Endothelial cell of umbilical vein (primary cell): ENCODE results near the gene ARSD. TPM values are rescaled to one million over a fixed set of nuclear protein-coding genes. Genes with fewer than 3 reads are reported as not detected.

Source experiments
- BruUV-seq: library from RNA; stranded (reverse); fragments of 400-500 nt; replicated peaks from 2 replicates; lab custom pipeline; 2021; lab: Mats Ljungman, UMichigan
- CTCF ChIA-PET: fragments of 300-600, 350-600 bp; sonication (Branson Sonifier 250); formaldehyde crosslinking; loops from one replicate; lab custom pipeline; 2021; ENCODE audit warnings: antibody characterized with exemption, inconsistent platforms; lab: Charles Lee
- POLR2A ChIA-PET: fragments of 300-600, 350-600 bp; sonication (Branson Sonifier 250); formaldehyde crosslinking; loops from one replicate; lab custom pipeline; 2021; ENCODE audit warnings: antibody characterized with exemption, inconsistent platforms; lab: Charles Lee
- DNase-seq: peaks from one replicate; pipeline ENCODE4 v3.0.0-alpha.2; 2011; ENCODE audit warnings: low read depth, low spot score
- FAIRE-seq: peaks from 2 replicates; lab custom pipeline; 2011; peaks lifted over from hg19 to GRCh38; lab: Jason Lieb, UNC
- H2AFZ ChIP-seq: 2 replicates; pipeline ENCODE4 v1.6.0; 2012; ENCODE audit warnings: low read depth, low read length, control low read depth, inconsistent platforms
- H3K27ac ChIP-seq: 2 replicates; pipeline ENCODE4 v1.5.1; 2011; ENCODE audit warnings: low read depth, mild to moderate bottlenecking, control low read depth, low read length, moderate library complexity; ENCODE audit not compliant: insufficient read depth
- H3K27me3 ChIP-seq, 2 experiments: 2 replicates each; pipeline versions ENCODE4 v1.6.0 to v1.6.1; 2011; ENCODE audit warnings: low read length in 2 of 2, mixed read lengths in 1 of 2; ENCODE audit not compliant: control insufficient read depth in 2 of 2, insufficient read depth in 2 of 2
- H3K36me3 ChIP-seq, 2 experiments: 2 replicates in 1 of 2; 3 replicates in 1 of 2; pipeline ENCODE4 v1.5.1; 2011; ENCODE audit warnings: low read length in 2 of 2, mild to moderate bottlenecking in 1 of 2, moderate library complexity in 1 of 2; ENCODE audit not compliant: control insufficient read depth in 2 of 2, insufficient read depth in 2 of 2; ENCODE audit errors: extremely low read depth in 1 of 2
- H3K4me1 ChIP-seq: 3 replicates; pipeline ENCODE4 v1.5.1; 2011; ENCODE audit warnings: mild to moderate bottlenecking, low read length; ENCODE audit not compliant: control insufficient read depth, insufficient read depth; ENCODE audit errors: extremely low read depth
- H3K4me2 ChIP-seq: 2 replicates; pipeline ENCODE4 v1.6.1; 2011; ENCODE audit warnings: low read length, control low read depth, mixed read lengths; ENCODE audit not compliant: insufficient read depth
- H3K4me3 ChIP-seq, 3 experiments: fragments of 200-600 bp in 1 of 3; sonication (generic), shearing (Covaris generic) in 1 of 3; replicated peaks in 1 of 3; 2 replicates each; pipeline ENCODE4 v1.5.1; 2011 to 2016; ENCODE audit warnings: control low read depth in 3 of 3, low read length in 3 of 3, mild to moderate bottlenecking in 2 of 3, inconsistent platforms in 1 of 3, low read depth in 1 of 3, moderate library complexity in 1 of 3; ENCODE audit not compliant: insufficient read depth in 1 of 3
- H3K79me2 ChIP-seq: 2 replicates; pipeline ENCODE4 v1.6.0; 2012; ENCODE audit warnings: low read length, inconsistent platforms; ENCODE audit not compliant: control insufficient read depth, insufficient read depth
- H3K9ac ChIP-seq: replicated peaks from 2 replicates; pipeline ENCODE3; 2011; ENCODE audit warnings: low read length, control low read depth; ENCODE audit not compliant: insufficient read depth; ENCODE audit errors: extremely low read depth
- H3K9me1 ChIP-seq: replicated peaks from 3 replicates; pipeline ENCODE4 v1.6.0; 2011; ENCODE audit warnings: mild to moderate bottlenecking, low read length; ENCODE audit not compliant: control insufficient read depth, insufficient read depth; ENCODE audit errors: extremely low read depth
- H3K9me3 ChIP-seq: replicated peaks from 2 replicates; pipeline ENCODE4 v1.5.1; 2012; ENCODE audit warnings: low read length, inconsistent platforms; ENCODE audit not compliant: control insufficient read depth, insufficient read depth
- H4K20me1 ChIP-seq: replicated peaks from 2 replicates; pipeline ENCODE3; 2011; ENCODE audit warnings: mild to moderate bottlenecking, low read length; ENCODE audit not compliant: control insufficient read depth, insufficient read depth; ENCODE audit errors: extremely low read depth
- EZH2 ChIP-seq: IDR thresholded peaks from 2 replicates; pipeline ENCODE4 v1.6.1; 2012; ENCODE audit warnings: borderline replicate concordance, low read depth, mild to moderate bottlenecking, moderate library complexity, low read length, inconsistent platforms; ENCODE audit not compliant: severe bottlenecking
- FOS ChIP-seq: IDR thresholded peaks from 2 replicates; pipeline ENCODE4 v1.6.1; 2011; ENCODE audit warnings: mild to moderate bottlenecking, low read length, moderate library complexity, borderline replicate concordance; ENCODE audit not compliant: insufficient read depth
- GATA2 ChIP-seq: IDR thresholded peaks from 2 replicates; pipeline ENCODE4 v1.7.0; 2011; ENCODE audit warnings: low read depth, mild to moderate bottlenecking, moderate library complexity, mixed read lengths, low read length; ENCODE audit not compliant: insufficient read length, insufficient read depth
- JUN ChIP-seq: IDR thresholded peaks from 2 replicates; pipeline ENCODE4 v1.6.1; 2011; ENCODE audit warnings: borderline replicate concordance, low read depth; ENCODE audit not compliant: insufficient read length, insufficient read depth
- MYC ChIP-seq: IDR thresholded peaks from one replicate; pipeline ENCODE4 v1.6.1; 2011; ENCODE audit warnings: mild to moderate bottlenecking, low read depth, low read length
- POLR2A ChIP-seq: IDR thresholded peaks from 2 replicates; pipeline ENCODE4 v1.6.1; 2012; ENCODE audit warnings: low read depth, mild to moderate bottlenecking, control low read depth, low read length
- POLR2AphosphoS5 ChIP-seq: IDR thresholded peaks from 2 replicates; pipeline ENCODE4 v1.6.1; 2012; ENCODE audit warnings: low read depth, mild to moderate bottlenecking, control low read depth, low read length, moderate library complexity; ENCODE audit not compliant: insufficient read depth
- dilution Hi-C: fragments of 300-500 bp; cut with MboI; formaldehyde crosslinking; loops from one replicate; pipeline ENCODE4 v1.15.0; 2019; ENCODE audit warnings: low sequenced_read_pairs; ENCODE audit not compliant: extremely low pct_ligation_motif_present
- intact Hi-C: fragments of 100-400 bp; cut with micrococcal nuclease; formaldehyde crosslinking; loops from one replicate; pipeline ENCODE4 v1.10.0; 2022
- polyA plus RNA-seq, 4 experiments: library from polyadenylated mRNA; depleted of rRNA in 3 of 4; stranded (reverse) in 3 of 4; unstranded in 1 of 4; fragments of >200 nt; gene quantifications; 2 replicates each; pipeline versions ENCODE4 v1.2.1 to v1.2.3, GENCODE V29; 2011 to 2012; ENCODE audit warnings: missing spikeins in 1 of 4
- total RNA-seq: library from RNA; stranded (reverse); gene quantifications from 2 replicates; pipeline ENCODE4 v1.2.3, GENCODE V29; 2021
- TF ChIP-seq, protein P1 (sequence below): IDR thresholded peaks from 2 replicates; pipeline ENCODE4 v1.6.1; 2011; ENCODE audit not compliant: insufficient read depth, insufficient read length
- TF ChIP-seq, protein P2 (sequence below), 2 donors: IDR thresholded peaks; 1 replicate in 1 of 2; 2 replicates in 1 of 2; pipeline ENCODE4 v1.5.1; 2011; ENCODE audit warnings: low read length in 2 of 2, mild to moderate bottlenecking in 2 of 2, moderate library complexity in 2 of 2, control low read depth in 1 of 2, inconsistent platforms in 1 of 2, low read depth in 1 of 2; ENCODE audit not compliant: insufficient read depth in 1 of 2; ENCODE audit errors: extremely low read depth in 1 of 2

The ARSD gene
- total and polyA plus RNA-seq, 2 donors (not counting 3 experiments of a cell fraction or from before 2014, with no cell fraction given): 15.5 to 18.6 TPM

DNA sequence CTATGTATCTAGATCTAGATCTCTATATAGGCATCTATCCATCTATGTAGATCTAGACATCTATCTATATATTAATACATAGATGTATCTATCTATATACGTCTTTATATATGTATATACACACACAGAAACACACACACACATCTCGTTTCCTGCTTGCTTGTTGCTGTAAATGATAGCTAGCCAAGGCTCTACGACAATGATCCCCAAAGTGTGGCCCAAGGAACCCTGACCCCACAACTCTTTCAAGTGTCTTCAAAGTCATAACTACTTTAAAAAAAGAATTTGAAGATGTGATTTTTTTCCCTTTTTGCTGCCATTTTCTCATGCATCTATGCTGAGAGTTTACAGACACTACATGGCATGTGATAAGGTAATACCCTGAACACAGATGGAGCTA lies 71.6 kb downstream of the ARSD start:
- Histone ChIP-seq H3K4me1 (no peaks in the 10 kb centered on the region), H4K20me1 (no peaks in the 10 kb centered on the region), H3K9me3 (no peaks in the 10 kb centered on the region), H3K9me1 (no peaks in the 10 kb centered on the region), H3K4me3 (no peak overlapping the region), H3K79me2 (no peaks in the 10 kb centered on the region), H2AFZ (no peak overlapping the region), H3K4me2 (no peak overlapping the region), H3K27me3 (no peaks in the 10 kb centered on the region), H3K36me3 (no peaks in the 10 kb centered on the region), H3K27ac (no peak overlapping the region), H3K9ac (no peak overlapping the region)
- dilution Hi-C loops (no loop called here), intact Hi-C loops (no loop called here)
- FAIRE-seq: no peak
- TF ChIP-seq JUN: no peak
- no peak for TF ChIP-seq GATA2
- TF ChIP-seq POLR2A: no peak
- no peak for TF ChIP-seq POLR2AphosphoS5
- TF ChIP-seq EZH2: no peak
- no peak for TF ChIP-seq MYC
- no peak for TF ChIP-seq FOS
- TF ChIP-seq, protein P1, sequence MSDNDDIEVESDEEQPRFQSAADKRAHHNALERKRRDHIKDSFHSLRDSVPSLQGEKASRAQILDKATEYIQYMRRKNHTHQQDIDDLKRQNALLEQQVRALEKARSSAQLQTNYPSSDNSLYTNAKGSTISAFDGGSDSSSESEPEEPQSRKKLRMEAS: no peak
- TF ChIP-seq, protein P2, sequence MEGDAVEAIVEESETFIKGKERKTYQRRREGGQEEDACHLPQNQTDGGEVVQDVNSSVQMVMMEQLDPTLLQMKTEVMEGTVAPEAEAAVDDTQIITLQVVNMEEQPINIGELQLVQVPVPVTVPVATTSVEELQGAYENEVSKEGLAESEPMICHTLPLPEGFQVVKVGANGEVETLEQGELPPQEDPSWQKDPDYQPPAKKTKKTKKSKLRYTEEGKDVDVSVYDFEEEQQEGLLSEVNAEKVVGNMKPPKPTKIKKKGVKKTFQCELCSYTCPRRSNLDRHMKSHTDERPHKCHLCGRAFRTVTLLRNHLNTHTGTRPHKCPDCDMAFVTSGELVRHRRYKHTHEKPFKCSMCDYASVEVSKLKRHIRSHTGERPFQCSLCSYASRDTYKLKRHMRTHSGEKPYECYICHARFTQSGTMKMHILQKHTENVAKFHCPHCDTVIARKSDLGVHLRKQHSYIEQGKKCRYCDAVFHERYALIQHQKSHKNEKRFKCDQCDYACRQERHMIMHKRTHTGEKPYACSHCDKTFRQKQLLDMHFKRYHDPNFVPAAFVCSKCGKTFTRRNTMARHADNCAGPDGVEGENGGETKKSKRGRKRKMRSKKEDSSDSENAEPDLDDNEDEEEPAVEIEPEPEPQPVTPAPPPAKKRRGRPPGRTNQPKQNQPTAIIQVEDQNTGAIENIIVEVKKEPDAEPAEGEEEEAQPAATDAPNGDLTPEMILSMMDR (IDR thresholded peaks at IDR 0.05; ENCODE audit: extremely low read depth in 1 of 2, insufficient read depth in 1 of 2, low read depth in 1 of 2, low read length in 2 of 2): no peak
- POLR2A ChIA-PET: no interaction called here
- no TSS peak for BruUV-seq
- no peak for DNase-seq
- CTCF ChIA-PET: interaction anchor here (1.2 kb wide), 1 partner anchor 18 kb away, joined by 4 read pairs; no protein-coding TSS in a partner anchor
